Measurements from ENCODE around the gene PRDM16.

PRDM16 gene

GRCh38 chr1:3366126-3367051 is 297.4 kb downstream of the PRDM16 start (continued):
- TF ChIP-seq ZNF350 (tag by site-specific recombination; IDR thresholded peaks at IDR 0.05) (no peak), ZNF529 (tag by site-specific recombination; IDR thresholded peaks at IDR 0.05; ENCODE audit: insufficient replicate concordance) (no peak), ZNF621 (tag by site-specific recombination; IDR thresholded peaks at IDR 0.05) (no peak), ZNF558 (tag by site-specific recombination; IDR thresholded peaks at IDR 0.05) (no peak), ZNF394 (tag by site-specific recombination; IDR thresholded peaks at IDR 0.05; ENCODE audit: borderline replicate concordance) (no peak), ZBTB6 (tag by site-specific recombination; IDR thresholded peaks at IDR 0.05) (0 out of 2 replicates have a peak, but pooled peaks have one; percentile 59), ZNF585B (tag by site-specific recombination; IDR thresholded peaks at IDR 0.05) (no peak), ZNF341 (tag by site-specific recombination; IDR thresholded peaks at IDR 0.05; ENCODE audit: low read depth) (peak; percentile 52), ZBTB10 (tag by site-specific recombination; IDR thresholded peaks at IDR 0.05) (no peak), ZNF624 (tag by site-specific recombination; IDR thresholded peaks at IDR 0.05) (no peak), ZNF610 (tag by site-specific recombination; IDR thresholded peaks at IDR 0.05; ENCODE audit: borderline replicate concordance) (no peak), ZNF768 (tag by site-specific recombination; IDR thresholded peaks at IDR 0.05) (no peak), ZNF140 (tag by site-specific recombination; IDR thresholded peaks at IDR 0.05) (no peak), ZNF48 (tag by site-specific recombination; IDR thresholded peaks at IDR 0.05) (no peak), KLF7 (tag by site-specific recombination; IDR thresholded peaks at IDR 0.05; ENCODE audit: borderline replicate concordance) (0 out of 2 replicates have a peak, but pooled peaks have one; percentile 28)

- Histone ChIP-seq H3K9me3 (ENCODE audit: control insufficient read depth, insufficient read depth, low read depth, low read length) (no peaks in the 10 kb centered on the region), H3K27ac (ENCODE audit: extremely low read depth, low read depth, low read length) (peak overlapping the region; percentile 67; the same call in 1 of the 2 replicates), H3K36me3 (ENCODE audit: control insufficient read depth in 2 of 2, insufficient read depth in 1 of 2, low read length in 2 of 2) (no peaks in the 10 kb centered on the region), H3K4me3 (ENCODE audit: low read depth, low read length) (no peak overlapping the region), H3K4me1 (ENCODE audit: control insufficient read depth, insufficient read depth, low read length) (peaks cover 18% of the 10 kb centered on the region)
- CTCF ChIA-PET = no interaction called here
- TF ChIP-seq IKZF3 (tag by site-specific recombination; IDR thresholded peaks at IDR 0.05) (no peak), ZNF544 (tag by site-specific recombination; IDR thresholded peaks at IDR 0.05) (no peak), ZNF654 (tag by site-specific recombination; IDR thresholded peaks at IDR 0.05; ENCODE audit: low read depth) (no peak), ZEB2 (tag by site-specific recombination; IDR thresholded peaks at IDR 0.05) (no peak), BCL11A (tag by site-specific recombination; IDR thresholded peaks at IDR 0.05; ENCODE audit: low read depth) (no peak), ZNF792 (tag by site-specific recombination; IDR thresholded peaks at IDR 0.05) (no peak), ZFP69B (tag by site-specific recombination; IDR thresholded peaks at IDR 0.05) (no peak)
- POLR2A ChIA-PET = no interaction called here
Observed at GRCh38 chr1:3367376-3367775, 298.4 kb downstream of the PRDM16 start.
